Lung (tissue), 12 donors: ENCODE results near the gene PRKG1. TPM values are rescaled to one million over a fixed set of nuclear protein-coding genes. Genes with fewer than 3 reads are reported as not detected.

Source experiments
- ATAC-seq: fragments of 200-7000 bp; cut with Tn5 transposase; one replicate; pipeline ENCODE4 v1.9.1; 2020; ENCODE audit warnings: moderate number of reproducible peaks; ENCODE audit not compliant: insufficient read depth, low FRiP score
- DNase-seq, 3 donors: peaks; one replicate each; pipeline ENCODE4 v3.0.0-alpha.2; 2013 to 2017
- H3K27ac ChIP-seq, 2 donors: one replicate each; pipeline ENCODE4 v1.5.1; 2013; ENCODE audit warnings: mild to moderate bottlenecking in 2 of 2, moderate library complexity in 2 of 2, control low read depth in 1 of 2, inconsistent platforms in 1 of 2, low read depth in 1 of 2, low read length in 1 of 2
- H3K27me3 ChIP-seq, 3 donors: one replicate each; pipeline ENCODE4 v1.5.1; 2013; ENCODE audit warnings: low read length in 2 of 3; ENCODE audit not compliant: control insufficient read depth in 3 of 3, insufficient read depth in 3 of 3
- H3K36me3 ChIP-seq, 4 donors: one replicate each; pipeline ENCODE4 v1.5.1; 2013; ENCODE audit warnings: low read length in 4 of 4, mild to moderate bottlenecking in 1 of 4, moderate library complexity in 1 of 4; ENCODE audit not compliant: control insufficient read depth in 4 of 4, insufficient read depth in 4 of 4
- H3K4me1 ChIP-seq, 5 donors: one replicate each; pipeline ENCODE4 v1.5.1; 2013; ENCODE audit warnings: low read length in 5 of 5, mild to moderate bottlenecking in 2 of 5, moderate library complexity in 1 of 5; ENCODE audit not compliant: control insufficient read depth in 5 of 5, insufficient read depth in 5 of 5
- H3K4me3 ChIP-seq: one replicate; pipeline ENCODE4 v1.5.1; 2013; ENCODE audit warnings: mild to moderate bottlenecking, control low read depth, moderate library complexity
- H3K9ac ChIP-seq, 2 donors: one replicate each; pipeline ENCODE4 v1.5.1; 2013; ENCODE audit warnings: low read length in 2 of 2, control low read depth in 1 of 2; ENCODE audit not compliant: insufficient read depth in 1 of 2
- H3K9me3 ChIP-seq, 4 donors: one replicate each; pipeline ENCODE4 v1.5.1; 2013; ENCODE audit warnings: low read length in 3 of 4, mild to moderate bottlenecking in 1 of 4, moderate library complexity in 1 of 4; ENCODE audit not compliant: control insufficient read depth in 4 of 4, insufficient read depth in 3 of 4
- WGBS, 2 donors: extraction: QIAGEN DNeasy Blood & Tissue Kit; methylation state at CpG; one replicate each; pipeline ENCODE4 v1.1.7; 2013; 5-methylcytosine and 5-hydroxymethylcytosine counted together
- polyA plus RNA-seq, 2 donors: library from polyadenylated mRNA; stranded (reverse); fragments of 200-250 nt; gene quantifications; one replicate each; pipeline ENCODE4 v1.2.1, GENCODE V29; 2013
- total RNA-seq, 2 donors: library from RNA; depleted of rRNA in 1 of 2; stranded (reverse); fragments of >200 nt in 1 of 2; gene quantifications; one replicate each; pipeline ENCODE4 v1.2.1, GENCODE V29; 2014 to 2021
- TF ChIP-seq, protein P1 (sequence below): IDR thresholded peaks from 2 replicates; pipeline ENCODE4 v1.5.1; 2012; ENCODE audit warnings: mild to moderate bottlenecking; ENCODE audit errors: control extremely low read depth, extremely low read depth
- donor health status: control.
- donor health status: control.
- donor health status: Bipolar disorder and iron deficiency.
- donor health status: healthy.
- donor health status: DM: yes; HTN: yes; CAD: no.

Gene PRKG1
- total and polyA plus RNA-seq, 4 donors: 2.1 to 50.8 (median 15.1) TPM

DNA sequence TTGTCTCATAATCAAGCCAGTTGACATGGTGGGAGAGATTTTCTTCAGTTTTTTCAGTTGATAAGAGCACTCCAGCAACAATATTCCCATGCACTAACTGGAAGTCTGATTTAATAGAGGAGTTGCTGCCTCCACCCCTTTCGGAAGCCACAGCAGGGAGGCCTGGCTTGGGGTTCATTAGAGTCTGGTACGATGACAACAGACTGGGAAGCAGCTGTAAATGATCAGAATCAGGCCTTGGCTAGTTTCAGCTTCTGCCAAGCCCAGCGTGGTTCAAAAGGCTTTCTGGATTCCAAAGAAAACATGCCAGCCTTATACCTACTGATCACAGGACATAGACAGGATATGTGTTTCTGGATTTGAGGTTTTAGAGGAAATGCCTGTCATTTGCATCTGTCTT lies 351.1 kb downstream of the PRKG1 start:
- TF ChIP-seq, protein P1, sequence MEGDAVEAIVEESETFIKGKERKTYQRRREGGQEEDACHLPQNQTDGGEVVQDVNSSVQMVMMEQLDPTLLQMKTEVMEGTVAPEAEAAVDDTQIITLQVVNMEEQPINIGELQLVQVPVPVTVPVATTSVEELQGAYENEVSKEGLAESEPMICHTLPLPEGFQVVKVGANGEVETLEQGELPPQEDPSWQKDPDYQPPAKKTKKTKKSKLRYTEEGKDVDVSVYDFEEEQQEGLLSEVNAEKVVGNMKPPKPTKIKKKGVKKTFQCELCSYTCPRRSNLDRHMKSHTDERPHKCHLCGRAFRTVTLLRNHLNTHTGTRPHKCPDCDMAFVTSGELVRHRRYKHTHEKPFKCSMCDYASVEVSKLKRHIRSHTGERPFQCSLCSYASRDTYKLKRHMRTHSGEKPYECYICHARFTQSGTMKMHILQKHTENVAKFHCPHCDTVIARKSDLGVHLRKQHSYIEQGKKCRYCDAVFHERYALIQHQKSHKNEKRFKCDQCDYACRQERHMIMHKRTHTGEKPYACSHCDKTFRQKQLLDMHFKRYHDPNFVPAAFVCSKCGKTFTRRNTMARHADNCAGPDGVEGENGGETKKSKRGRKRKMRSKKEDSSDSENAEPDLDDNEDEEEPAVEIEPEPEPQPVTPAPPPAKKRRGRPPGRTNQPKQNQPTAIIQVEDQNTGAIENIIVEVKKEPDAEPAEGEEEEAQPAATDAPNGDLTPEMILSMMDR: no peak
- Histone ChIP-seq H3K36me3 (no peaks in the 10 kb centered on the region), H3K4me1 (peaks cover 0 to 20% (median 3%) of the 10 kb centered on the region in 5 donors), H3K9me3 (no peaks in the 10 kb centered on the region), H3K27ac (no peak overlapping the region), H3K4me3 (no peak overlapping the region), H3K9ac (no peak overlapping the region), H3K27me3 (no peaks in the 10 kb centered on the region)
- 61 to 70% methylated on average over 3 of the region's 3 CpGs for WGBS, 2 donors
- DNase-seq (peak; percentile 77 to 89 (median 88)), ATAC-seq (no peak)

GRCh38 chr10:51427758-51428157 lies 353.5 kb downstream of the PRKG1 start:
- ATAC-seq (no peak), DNase-seq (no peak)
- H3K4me1 ChIP-seq: peaks cover 0 to 11% (median 3%) of the 10 kb centered on the region in 5 donors
- H3K27me3 ChIP-seq: no peaks in the 10 kb centered on the region
- H3K27ac ChIP-seq: no peak overlapping the region
- TF ChIP-seq, protein P1: no peak
- H3K36me3 ChIP-seq: no peaks in the 10 kb centered on the region
- no peaks in the 10 kb centered on the region for H3K9me3 ChIP-seq
- 91 to 97% methylated on average over 2 of the region's 2 CpGs for WGBS, 2 donors
- H3K9ac ChIP-seq: no peak overlapping the region
- H3K4me3 ChIP-seq: no peak overlapping the region

- 33 to 76% methylated on average over 1 of the region's 1 CpG for WGBS, 2 donors
- DNase-seq: peak in 2 of 3 donors; percentile 21 to 47
- Histone ChIP-seq H3K36me3 (no peaks in the 10 kb centered on the region), H3K9me3 (no peaks in the 10 kb centered on the region), H3K9ac (no peak overlapping the region), H3K27ac (no peak overlapping the region), H3K4me3 (no peak overlapping the region), H3K4me1 (peaks cover 0 to 3% (median 3%) of the 10 kb centered on the region in 5 donors), H3K27me3 (no peaks in the 10 kb centered on the region)
- no peak for ATAC-seq
- TF ChIP-seq, protein P1: no peak
These were observed 356.2 kb downstream of the PRKG1 start for GRCh38 chr10:51430506-51430905.

- Histone ChIP-seq H3K36me3 (no peaks in the 10 kb centered on the region), H3K27ac (no peak overlapping the region), H3K9ac (no peak overlapping the region), H3K4me1 (peaks cover 0 to 3% (median 0%) of the 10 kb centered on the region in 5 donors), H3K27me3 (no peaks in the 10 kb centered on the region), H3K9me3 (no peaks in the 10 kb centered on the region), H3K4me3 (no peak overlapping the region)
- TF ChIP-seq, protein P1: no peak
- DNase-seq (no peak), ATAC-seq (no peak)
- WGBS, 2 donors: 86 to 94% methylated on average over 4 of the region's 4 CpGs
These were observed 359.7 kb downstream of the PRKG1 start for GRCh38 chr10:51433949-51434475.
